SHP77 (cell line): ENCODE measurements around the gene SLC2A11.

Source experiments
- DNase-seq, 2 experiments: peaks; one replicate each; lab custom pipeline; 2025; lab: John Stamatoyannopoulos, UW

Gene SLC2A11

GRCh38 chr22:23832226-23833016 lies 25.3 kb upstream of the SLC2A11 start:
- no peak for DNase-seq

- DNase-seq = no peak
These were observed 24.5 kb upstream of the SLC2A11 start for GRCh38 chr22:23833017-23833751.

- no peak for DNase-seq
These were observed 23.8 kb upstream of the SLC2A11 start for GRCh38 chr22:23833911-23834317.

- DNase-seq = no peak
These were observed 23.3 kb upstream of the SLC2A11 start for GRCh38 chr22:23834406-23834792.

- peak in 1 of 2 experiments; percentile 37 for DNase-seq
These were observed 22.7 kb upstream of the SLC2A11 start for GRCh38 chr22:23834793-23835483.

GRCh38 chr22:23835484-23836144 lies 22.1 kb upstream of the SLC2A11 start:
- DNase-seq = no peak

- no peak for DNase-seq
These were observed 21.4 kb upstream of the SLC2A11 start for GRCh38 chr22:23836281-23836680.

GRCh38 chr22:23836692-23837495 lies 20.8 kb upstream of the SLC2A11 start:
- no peak for DNase-seq

GRCh38 chr22:23837496-23837859 lies 20.2 kb upstream of the SLC2A11 start:
- no peak for DNase-seq

GRCh38 chr22:23837911-23838680 lies 19.6 kb upstream of the SLC2A11 start:
- DNase-seq = no peak

GRCh38 chr22:23838681-23839468 lies 18.8 kb upstream of the SLC2A11 start, which contains the start of gene DERL3:
DERL3 (minus strand) TSS chr22:23839006; CDS start chr22:23838987, 19 bp downstream.
- DNase-seq = peak; percentile 99

- DNase-seq = no peak
These were observed 17.6 kb upstream of the SLC2A11 start for GRCh38 chr22:23840026-23840425.

- DNase-seq = no peak
These were observed 16.4 kb upstream of the SLC2A11 start for GRCh38 chr22:23841292-23841691.

GRCh38 chr22:23841736-23842445 lies 15.8 kb upstream of the SLC2A11 start:
- no peak for DNase-seq

GRCh38 chr22:23842599-23842998 lies 15.1 kb upstream of the SLC2A11 start:
- no peak for DNase-seq

GRCh38 chr22:23844739-23845202 lies 12.9 kb upstream of the SLC2A11 start:
- DNase-seq = no peak

GRCh38 chr22:23845265-23846080 lies 12.2 kb upstream of the SLC2A11 start:
- DNase-seq = no peak

GRCh38 chr22:23846081-23846469 lies 11.6 kb upstream of the SLC2A11 start:
- no peak for DNase-seq
